SH-SY5Y (cell line): ENCODE measurements around the gene PROC.

Experiments
- GATA2 ChIP-seq: IDR thresholded peaks from 2 replicates; pipeline ENCODE4 v1.6.1; 2011; ENCODE audit warnings: mild to moderate bottlenecking, low read depth, low read length
- GATA3 ChIP-seq: IDR thresholded peaks from 2 replicates; pipeline ENCODE4 v1.6.1; 2011; ENCODE audit warnings: low read depth, mild to moderate bottlenecking, low read length, moderate library complexity

- TF ChIP-seq GATA2 (no peak), GATA3 (no peak)
Measured at GRCh38 chr2:127408004-127408806, 10.0 kb upstream of the PROC start.
